CD14-positive monocyte (primary cell): ENCODE data around the gene C1orf87. TPM values are rescaled to one million over a fixed set of nuclear protein-coding genes. Genes with fewer than 3 reads are reported as not detected.

Experiments
- DNase-seq, 3 donors: peaks; one replicate each; pipeline ENCODE4 v3.0.0-alpha.2; 2011 to 2022
- H2AFZ ChIP-seq: 2 replicates; pipeline ENCODE4 v1.6.0; 2012; ENCODE audit warnings: mild to moderate bottlenecking, low read depth, low read length, inconsistent platforms; ENCODE audit not compliant: insufficient read depth, poor library complexity, severe bottlenecking
- H3K27ac ChIP-seq, 2 donors: 1 replicate in 1 of 2; 2 replicates in 1 of 2; pipeline ENCODE4 v1.5.1; 2012 to 2013; ENCODE audit warnings: low read length in 2 of 2, control low read depth in 1 of 2, inconsistent platforms in 1 of 2, low read depth in 1 of 2, mild to moderate bottlenecking in 1 of 2
- H3K27me3 ChIP-seq, 2 donors: one replicate each; pipeline versions ENCODE4 v1.6.0 to v1.6.1; 2011 to 2013; ENCODE audit warnings: low read length in 2 of 2; ENCODE audit not compliant: control insufficient read depth in 2 of 2, insufficient read depth in 2 of 2
- H3K36me3 ChIP-seq, 2 donors: replicated peaks in 1 of 2; 1 replicate in 1 of 2; 2 replicates in 1 of 2; pipeline versions ENCODE4 v1.5.1 to v1.6.1; 2012 to 2013; ENCODE audit warnings: low read length in 2 of 2, control low read depth in 1 of 2, inconsistent platforms in 1 of 2, mild to moderate bottlenecking in 1 of 2; ENCODE audit not compliant: insufficient read depth in 2 of 2, control insufficient read depth in 1 of 2
- H3K4me1 ChIP-seq, 2 donors: 1 replicate in 1 of 2; 2 replicates in 1 of 2; pipeline versions ENCODE4 v1.5.1 to v1.6.1; 2012 to 2013; ENCODE audit warnings: low read length in 2 of 2, control low read depth in 1 of 2, inconsistent platforms in 1 of 2, mild to moderate bottlenecking in 1 of 2, moderate library complexity in 1 of 2; ENCODE audit not compliant: insufficient read depth in 2 of 2, control insufficient read depth in 1 of 2
- H3K4me2 ChIP-seq: replicated peaks from 2 replicates; pipeline ENCODE3; 2012; ENCODE audit warnings: low read length, moderate library complexity, mild to moderate bottlenecking; ENCODE audit not compliant: poor library complexity, severe bottlenecking; ENCODE audit errors: extremely low read depth
- H3K4me3 ChIP-seq, 3 experiments: fragments of 200-600 bp in 1 of 3; sonication (generic) in 1 of 3; replicated peaks in 1 of 3; 1 replicate in 2 of 3; 2 replicates in 1 of 3; pipeline ENCODE4 v1.5.1; 2011 to 2013; ENCODE audit warnings: low read length in 3 of 3, mild to moderate bottlenecking in 3 of 3, control low read depth in 2 of 3, low read depth in 2 of 3, inconsistent platforms in 1 of 3, moderate library complexity in 1 of 3
- H3K79me2 ChIP-seq: 2 replicates; pipeline ENCODE4 v1.6.0; 2012; ENCODE audit warnings: mild to moderate bottlenecking, control low read depth, inconsistent platforms, low read length, moderate library complexity; ENCODE audit not compliant: insufficient read depth
- H3K9ac ChIP-seq: 2 replicates; pipeline ENCODE4 v1.6.0; 2017; ENCODE audit warnings: low read length, mild to moderate bottlenecking; ENCODE audit not compliant: insufficient read depth, poor library complexity, severe bottlenecking
- H3K9me3 ChIP-seq, 2 donors: replicated peaks in 1 of 2; 1 replicate in 1 of 2; 2 replicates in 1 of 2; pipeline versions ENCODE4 v1.5.1 to v1.6.1; 2012 to 2013; ENCODE audit warnings: low read length in 2 of 2, control low read depth in 1 of 2; ENCODE audit not compliant: control insufficient read depth in 1 of 2, insufficient read depth in 1 of 2
- H4K20me1 ChIP-seq: 2 replicates; pipeline ENCODE4 v1.6.0; 2012; ENCODE audit warnings: mild to moderate bottlenecking, low read length, control low read depth, moderate library complexity; ENCODE audit not compliant: insufficient read depth
- H3K27ac Mint-ChIP-seq, 7 donors: one replicate each; pipeline ENCODE4 v1.8.0; 2020; ENCODE audit warnings: mild to moderate bottlenecking in 7 of 7, mixed read lengths in 7 of 7, moderate library complexity in 6 of 7, inconsistent platforms in 2 of 7
- H3K27me3 Mint-ChIP-seq, 3 donors: one replicate each; pipeline ENCODE4 v1.8.0; 2021 to 2022; ENCODE audit warnings: low read depth in 3 of 3, mild to moderate bottlenecking in 3 of 3, mixed read lengths in 3 of 3, moderate library complexity in 3 of 3, inconsistent platforms in 1 of 3
- H3K36me3 Mint-ChIP-seq, 2 donors: one replicate each; pipeline ENCODE4 v1.8.0; 2020; ENCODE audit warnings: mixed read lengths in 2 of 2, inconsistent platforms in 1 of 2, mild to moderate bottlenecking in 1 of 2
- H3K4me1 Mint-ChIP-seq: one replicate; pipeline ENCODE4 v1.8.0; 2020; ENCODE audit warnings: mild to moderate bottlenecking, mixed read lengths
- H3K4me3 Mint-ChIP-seq, 2 donors: one replicate each; pipeline ENCODE4 v1.8.0; 2020; ENCODE audit warnings: mild to moderate bottlenecking in 2 of 2, mixed read lengths in 2 of 2, moderate library complexity in 1 of 2
- H3K9me3 Mint-ChIP-seq, 7 donors: one replicate each; pipeline ENCODE4 v1.8.0; 2020 to 2022; ENCODE audit warnings: mixed read lengths in 7 of 7, mild to moderate bottlenecking in 6 of 7, moderate library complexity in 6 of 7, inconsistent platforms in 2 of 7
- WGBS: methylation state at CpG from one replicate; pipeline ENCODE4 v1.1.5; 2013; ENCODE audit warnings: missing lambda C conversion rate; ENCODE audit not compliant: insufficient coverage; 5-methylcytosine and 5-hydroxymethylcytosine counted together
- intact Hi-C, 2 donors: fragments of 100-400 bp; cut with micrococcal nuclease; formaldehyde crosslinking; loops; one replicate each; pipeline versions ENCODE4 v1.15.0 to v1.15.1; 2023
- polyA plus RNA-seq, 3 donors: library from polyadenylated mRNA; depleted of rRNA in 1 of 3; unstranded in 2 of 3; stranded (reverse) in 1 of 3; fragments of 300-500 nt in 2 of 3; fragments of >200 nt in 1 of 3; fragmentation: Illumina TruSeq in 2 of 3; gene quantifications; 1 replicate in 2 of 3; 2 replicates in 1 of 3; pipeline ENCODE4 v1.2.3, GENCODE V29; 2012 to 2021
- TF ChIP-seq, protein P1 (sequence below): fragments of 200-600 bp; IDR thresholded peaks from one replicate; pipeline ENCODE4 v1.8.0; 2022; ENCODE audit warnings: antibody characterized with exemption, mild to moderate bottlenecking

C1orf87 gene
- polyA plus RNA-seq, 3 donors: not detected

DNA sequence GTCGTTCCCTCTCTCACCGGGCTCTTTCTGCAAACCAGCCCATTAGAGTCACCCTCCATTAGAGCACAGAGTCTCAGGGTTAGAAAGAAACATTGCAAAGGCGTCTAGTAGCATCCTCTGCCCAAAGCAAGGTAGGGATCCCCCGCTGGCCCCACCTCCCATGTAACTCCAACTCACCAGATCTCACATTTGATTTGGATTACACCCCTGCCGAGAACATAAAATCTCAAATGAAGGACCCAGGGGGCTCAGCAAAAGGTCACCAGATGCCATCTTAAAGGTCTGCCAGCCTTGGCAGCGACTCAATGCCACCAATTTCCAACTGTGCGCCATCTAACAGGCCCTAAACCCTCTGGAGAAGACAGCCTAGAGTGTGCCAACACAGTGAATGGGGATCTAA lies 14.1 kb downstream of the C1orf87 start:
- Histone ChIP-seq H3K79me2 (no peaks in the 10 kb centered on the region), H3K4me3 (no peak overlapping the region), H3K4me1 (no peaks in the 10 kb centered on the region), H3K9ac (no peak overlapping the region), H4K20me1 (no peaks in the 10 kb centered on the region), H3K27me3 (no peaks in the 10 kb centered on the region), H3K9me3 (no peaks in the 10 kb centered on the region), H2AFZ (no peak overlapping the region), H3K27ac (no peak overlapping the region), H3K4me2 (no peak overlapping the region), H3K36me3 (no peaks in the 10 kb centered on the region)
- WGBS: 93% methylated on average over 7 of the region's 7 CpGs
- no peaks in the 10 kb centered on the region for H3K36me3 Mint-ChIP-seq
- H3K27me3 Mint-ChIP-seq: peaks cover 1 to 4% (median 2%) of the 10 kb centered on the region in 3 donors
- TF ChIP-seq, protein P1, sequence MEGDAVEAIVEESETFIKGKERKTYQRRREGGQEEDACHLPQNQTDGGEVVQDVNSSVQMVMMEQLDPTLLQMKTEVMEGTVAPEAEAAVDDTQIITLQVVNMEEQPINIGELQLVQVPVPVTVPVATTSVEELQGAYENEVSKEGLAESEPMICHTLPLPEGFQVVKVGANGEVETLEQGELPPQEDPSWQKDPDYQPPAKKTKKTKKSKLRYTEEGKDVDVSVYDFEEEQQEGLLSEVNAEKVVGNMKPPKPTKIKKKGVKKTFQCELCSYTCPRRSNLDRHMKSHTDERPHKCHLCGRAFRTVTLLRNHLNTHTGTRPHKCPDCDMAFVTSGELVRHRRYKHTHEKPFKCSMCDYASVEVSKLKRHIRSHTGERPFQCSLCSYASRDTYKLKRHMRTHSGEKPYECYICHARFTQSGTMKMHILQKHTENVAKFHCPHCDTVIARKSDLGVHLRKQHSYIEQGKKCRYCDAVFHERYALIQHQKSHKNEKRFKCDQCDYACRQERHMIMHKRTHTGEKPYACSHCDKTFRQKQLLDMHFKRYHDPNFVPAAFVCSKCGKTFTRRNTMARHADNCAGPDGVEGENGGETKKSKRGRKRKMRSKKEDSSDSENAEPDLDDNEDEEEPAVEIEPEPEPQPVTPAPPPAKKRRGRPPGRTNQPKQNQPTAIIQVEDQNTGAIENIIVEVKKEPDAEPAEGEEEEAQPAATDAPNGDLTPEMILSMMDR: no peak
- H3K9me3 Mint-ChIP-seq: no peaks in the 10 kb centered on the region
- no peak overlapping the region for H3K4me3 Mint-ChIP-seq
- intact Hi-C loops: no loop called here
- no peak overlapping the region for H3K27ac Mint-ChIP-seq
- H3K4me1 Mint-ChIP-seq: no peaks in the 10 kb centered on the region
- no peak for DNase-seq

DNA sequence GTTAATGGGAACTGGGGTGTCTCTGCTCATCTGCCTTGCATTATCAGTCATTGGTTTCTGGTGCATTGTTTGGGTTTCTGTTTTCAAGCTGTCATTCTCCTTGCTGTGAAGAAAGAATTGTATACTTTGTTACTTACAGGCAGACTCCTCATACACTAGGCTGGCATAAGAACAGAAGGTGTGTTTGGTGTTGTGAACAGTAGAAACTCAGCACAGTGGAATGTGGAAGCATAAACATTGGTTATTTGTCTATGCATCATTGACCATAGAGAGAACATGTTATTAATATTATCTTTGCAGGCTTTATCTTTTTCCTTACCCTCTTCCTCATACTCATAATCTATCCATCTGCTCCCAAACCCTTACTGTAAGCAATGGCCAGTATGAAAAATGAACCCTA lies 18.2 kb downstream of the C1orf87 start:
- Histone ChIP-seq H3K9me3 (peaks cover 0 to 5% of the 10 kb centered on the region in 2 donors), H3K9ac (no peak overlapping the region), H4K20me1 (no peaks in the 10 kb centered on the region), H2AFZ (no peak overlapping the region), H3K4me3 (no peak overlapping the region), H3K27me3 (no peaks in the 10 kb centered on the region), H3K4me1 (no peaks in the 10 kb centered on the region), H3K36me3 (no peaks in the 10 kb centered on the region), H3K4me2 (no peak overlapping the region), H3K27ac (no peak overlapping the region), H3K79me2 (no peaks in the 10 kb centered on the region)
- DNase-seq: no peak
- H3K27me3 Mint-ChIP-seq: peaks cover 0 to 4% (median 2%) of the 10 kb centered on the region in 3 donors
- H3K4me3 Mint-ChIP-seq: no peak overlapping the region
- intact Hi-C loops: no loop called here
- H3K9me3 Mint-ChIP-seq: peaks cover 0 to 7% (median 1%) of the 10 kb centered on the region in 7 donors
- H3K36me3 Mint-ChIP-seq: no peaks in the 10 kb centered on the region
- TF ChIP-seq, protein P1: no peak
- no peaks in the 10 kb centered on the region for H3K4me1 Mint-ChIP-seq
- no peak overlapping the region for H3K27ac Mint-ChIP-seq
